Measurements from ENCODE around the gene PGM1. TPM values are rescaled to one million over a fixed set of nuclear protein-coding genes. Genes with fewer than 3 reads are reported as not detected.

Gene PGM1
- total RNA-seq, 4 donors from 2014 or later = 37.1 to 84.1 (median 63.2) TPM

DNA sequence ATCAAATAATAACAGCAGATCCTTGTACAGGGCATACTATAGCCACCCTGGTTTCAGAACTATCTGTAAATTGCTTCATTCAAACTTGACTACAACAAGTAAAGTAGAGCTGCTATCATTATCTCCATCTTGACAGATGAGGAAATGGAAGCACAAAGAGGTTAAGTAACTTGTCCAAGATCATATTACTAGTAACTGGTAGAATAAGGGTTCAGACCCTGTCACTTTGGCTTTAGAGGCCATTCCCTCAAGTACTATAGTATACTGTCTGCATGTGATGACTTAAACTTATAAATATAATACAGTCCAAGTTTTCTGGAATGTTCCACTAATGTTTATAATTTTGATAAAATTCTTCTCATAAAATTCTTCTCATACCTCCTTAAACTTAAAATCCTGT lies 24.8 kb downstream of the PGM1 start:
- no peak overlapping the region for H3K27ac ChIP-seq
- intact Hi-C loops (cut with DNase I) = loop anchor here (5.0 to 10.0 kb wide), 2 partner anchors 517 to 629 kb away; no protein-coding TSS in a partner anchor
- TF ChIP-seq, protein P1, sequence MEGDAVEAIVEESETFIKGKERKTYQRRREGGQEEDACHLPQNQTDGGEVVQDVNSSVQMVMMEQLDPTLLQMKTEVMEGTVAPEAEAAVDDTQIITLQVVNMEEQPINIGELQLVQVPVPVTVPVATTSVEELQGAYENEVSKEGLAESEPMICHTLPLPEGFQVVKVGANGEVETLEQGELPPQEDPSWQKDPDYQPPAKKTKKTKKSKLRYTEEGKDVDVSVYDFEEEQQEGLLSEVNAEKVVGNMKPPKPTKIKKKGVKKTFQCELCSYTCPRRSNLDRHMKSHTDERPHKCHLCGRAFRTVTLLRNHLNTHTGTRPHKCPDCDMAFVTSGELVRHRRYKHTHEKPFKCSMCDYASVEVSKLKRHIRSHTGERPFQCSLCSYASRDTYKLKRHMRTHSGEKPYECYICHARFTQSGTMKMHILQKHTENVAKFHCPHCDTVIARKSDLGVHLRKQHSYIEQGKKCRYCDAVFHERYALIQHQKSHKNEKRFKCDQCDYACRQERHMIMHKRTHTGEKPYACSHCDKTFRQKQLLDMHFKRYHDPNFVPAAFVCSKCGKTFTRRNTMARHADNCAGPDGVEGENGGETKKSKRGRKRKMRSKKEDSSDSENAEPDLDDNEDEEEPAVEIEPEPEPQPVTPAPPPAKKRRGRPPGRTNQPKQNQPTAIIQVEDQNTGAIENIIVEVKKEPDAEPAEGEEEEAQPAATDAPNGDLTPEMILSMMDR (IDR thresholded peaks at IDR 0.05) = no peak
- TF ChIP-seq POLR2A (IDR thresholded peaks at IDR 0.05) = no peak
- no peaks in the 10 kb centered on the region for H3K36me3 ChIP-seq
- no peaks in the 10 kb centered on the region for H3K9me3 ChIP-seq
- no peak for DNase-seq
- H3K27me3 ChIP-seq = no peaks in the 10 kb centered on the region
- H3K4me3 ChIP-seq (replicated peaks in 1 of 3) = no peak overlapping the region
- peaks cover 2 to 14% of the 10 kb centered on the region in 2 donors for H3K4me1 ChIP-seq

DNA sequence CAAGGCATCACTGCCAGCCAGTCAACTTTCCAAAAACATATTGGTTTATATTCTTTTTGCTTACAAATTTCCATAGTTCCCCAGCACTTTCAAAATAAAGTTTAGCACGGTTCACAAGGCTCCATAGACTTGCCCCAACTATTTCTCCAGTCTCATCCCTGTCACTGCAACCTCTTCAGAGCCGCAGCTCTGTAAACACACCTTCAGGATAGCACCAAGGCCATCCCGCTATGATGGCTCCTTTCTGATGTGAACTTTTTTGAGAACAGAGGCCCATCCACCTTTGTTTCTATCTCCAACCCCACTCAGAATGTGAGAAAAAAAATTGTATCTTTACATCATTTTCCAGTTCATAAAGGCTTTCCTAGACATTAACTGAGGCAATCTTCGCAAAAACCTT lies 26.3 kb downstream of the PGM1 start:
- no peaks in the 10 kb centered on the region for H3K9me3 ChIP-seq
- TF ChIP-seq, protein P1 (IDR thresholded peaks at IDR 0.05) = no peak
- TF ChIP-seq POLR2A (IDR thresholded peaks at IDR 0.05) = no peak
- DNase-seq = no peak
- H3K27ac ChIP-seq = no peak overlapping the region
- intact Hi-C loops (cut with DNase I) = loop anchor here (5.0 to 10.0 kb wide), 2 partner anchors 515 to 628 kb away; no protein-coding TSS in a partner anchor
- no peaks in the 10 kb centered on the region for H3K36me3 ChIP-seq
- H3K4me1 ChIP-seq = peaks cover 4 to 23% of the 10 kb centered on the region in 2 donors
- H3K27me3 ChIP-seq = no peaks in the 10 kb centered on the region
- WGBS, 2 donors = 95 to 98% methylated on average over 4 of the region's 4 CpGs
- H3K4me3 ChIP-seq (replicated peaks in 1 of 3) = no peak overlapping the region

DNA sequence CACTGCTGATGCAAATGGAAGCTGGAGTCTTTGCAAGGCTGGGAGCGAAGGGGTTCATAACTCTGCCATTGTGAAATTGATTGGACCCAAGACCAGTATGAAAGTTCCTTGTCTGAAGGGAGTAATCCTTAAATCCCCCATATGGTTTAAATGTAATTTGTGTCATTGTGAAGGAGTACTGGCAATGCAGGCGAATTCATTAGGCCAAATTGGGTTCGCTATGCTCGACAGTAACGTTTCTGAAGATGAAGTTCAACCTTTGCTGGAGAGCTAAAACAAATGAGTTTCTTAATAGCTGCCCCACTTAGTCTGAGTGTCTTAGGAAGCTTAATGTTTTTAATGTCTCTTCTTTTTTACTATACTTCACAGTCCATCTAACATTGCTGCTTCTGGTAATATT lies 27.5 kb downstream of the PGM1 start:
- Histone ChIP-seq H3K9me3 (no peaks in the 10 kb centered on the region), H3K4me1 (peaks cover 10 to 23% of the 10 kb centered on the region in 2 donors), H3K36me3 (no peaks in the 10 kb centered on the region), H3K27ac (peak overlapping the region in 1 of 3 donors; percentile 40), H3K4me3 (replicated peaks in 1 of 3) (no peak overlapping the region), H3K27me3 (no peaks in the 10 kb centered on the region)
- intact Hi-C loops (cut with DNase I) = no loop called here
- TF ChIP-seq, protein P1 (IDR thresholded peaks at IDR 0.05) = no peak
- no peak for TF ChIP-seq POLR2A (IDR thresholded peaks at IDR 0.05)
- DNase-seq = no peak
- WGBS, 2 donors = 94 to 98% methylated on average over 5 of the region's 5 CpGs

DNA sequence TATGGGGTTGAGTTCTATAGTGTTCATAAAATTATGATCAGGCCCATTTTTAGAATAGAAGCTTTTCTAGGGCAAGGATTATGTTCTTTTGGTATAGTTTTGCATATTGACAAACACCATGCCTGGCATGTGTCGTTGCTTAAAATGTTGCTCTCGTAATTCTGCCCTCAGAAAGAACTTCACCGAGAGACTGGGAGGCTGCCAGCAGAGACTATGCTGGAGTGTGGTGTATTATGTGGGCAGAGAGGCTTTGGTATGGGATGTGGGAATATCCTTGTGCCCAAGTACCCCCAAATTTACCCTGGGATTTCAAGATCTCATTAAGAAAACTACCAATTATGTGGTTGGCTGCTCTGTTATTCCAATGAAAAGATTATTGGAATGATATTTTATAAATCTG lies 27.9 kb downstream of the PGM1 start:
- intact Hi-C loops (cut with DNase I) = no loop called here

DNA sequence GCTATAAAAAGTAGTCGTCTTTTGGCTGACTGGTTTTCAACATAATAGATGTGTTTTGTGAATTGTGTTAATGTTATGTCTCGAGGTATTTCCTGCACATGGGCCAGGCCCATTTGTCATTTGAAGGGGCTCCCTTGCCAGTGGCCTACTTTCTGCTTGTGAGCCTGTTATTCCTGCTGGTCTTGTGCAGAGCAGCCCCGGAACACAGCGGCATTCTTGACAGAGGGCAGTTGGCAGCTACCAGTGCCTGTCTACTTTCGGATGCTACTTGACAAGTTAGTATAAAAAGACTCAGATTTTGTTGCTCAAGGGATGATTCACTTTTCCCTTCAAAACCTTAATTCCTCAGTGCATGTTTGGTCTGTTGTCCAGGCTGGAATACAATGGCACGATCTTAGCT lies 28.5 kb downstream of the PGM1 start:
- intact Hi-C loops (cut with DNase I) = no loop called here
- no peak overlapping the region for H3K27ac ChIP-seq
- WGBS, 2 donors = 73 to 82% methylated on average over 6 of the region's 6 CpGs
- H3K27me3 ChIP-seq = no peaks in the 10 kb centered on the region
- H3K36me3 ChIP-seq = no peaks in the 10 kb centered on the region
- peaks cover 10 to 23% of the 10 kb centered on the region in 2 donors for H3K4me1 ChIP-seq
- no peak overlapping the region for H3K4me3 ChIP-seq (replicated peaks in 1 of 3)
- TF ChIP-seq, protein P1 (IDR thresholded peaks at IDR 0.05) = no peak
- TF ChIP-seq POLR2A (IDR thresholded peaks at IDR 0.05) = no peak
- no peaks in the 10 kb centered on the region for H3K9me3 ChIP-seq
- peak in 1 of 2 donors; percentile 27 for DNase-seq

More for the DNA sequence above, 27.9 kb downstream of the PGM1 start:
- Histone ChIP-seq H3K4me3 (replicated peaks in 1 of 3) (no peak overlapping the region), H3K27me3 (no peaks in the 10 kb centered on the region), H3K27ac (peak overlapping the region in 1 of 3 donors; percentile 40), H3K36me3 (no peaks in the 10 kb centered on the region), H3K9me3 (no peaks in the 10 kb centered on the region), H3K4me1 (peaks cover 10 to 23% of the 10 kb centered on the region in 2 donors)
- WGBS, 2 donors = 79 to 95% methylated on average over 3 of the region's 3 CpGs
- no peak for DNase-seq
- TF ChIP-seq, protein P1 (IDR thresholded peaks at IDR 0.05) = no peak
- TF ChIP-seq POLR2A (IDR thresholded peaks at IDR 0.05) = no peak

Data from thyroid gland (tissue), 4 donors.